ENCODE measurements around the gene CDH23. TPM values are rescaled to one million over a fixed set of nuclear protein-coding genes. Genes with fewer than 3 reads are reported as not detected.
A peak's percentile ranks its signal among the peaks of the same experiment; 100 is the strongest.

CDH23 gene
- total and polyA plus RNA-seq, 10 of the 15 experiments (the other 5 are each of a cell fraction or from before 2014, with no cell fraction given): 0.09 to 0.40 (median 0.15) TPM; not detected in 1

- TF ChIP-seq, protein P1, sequence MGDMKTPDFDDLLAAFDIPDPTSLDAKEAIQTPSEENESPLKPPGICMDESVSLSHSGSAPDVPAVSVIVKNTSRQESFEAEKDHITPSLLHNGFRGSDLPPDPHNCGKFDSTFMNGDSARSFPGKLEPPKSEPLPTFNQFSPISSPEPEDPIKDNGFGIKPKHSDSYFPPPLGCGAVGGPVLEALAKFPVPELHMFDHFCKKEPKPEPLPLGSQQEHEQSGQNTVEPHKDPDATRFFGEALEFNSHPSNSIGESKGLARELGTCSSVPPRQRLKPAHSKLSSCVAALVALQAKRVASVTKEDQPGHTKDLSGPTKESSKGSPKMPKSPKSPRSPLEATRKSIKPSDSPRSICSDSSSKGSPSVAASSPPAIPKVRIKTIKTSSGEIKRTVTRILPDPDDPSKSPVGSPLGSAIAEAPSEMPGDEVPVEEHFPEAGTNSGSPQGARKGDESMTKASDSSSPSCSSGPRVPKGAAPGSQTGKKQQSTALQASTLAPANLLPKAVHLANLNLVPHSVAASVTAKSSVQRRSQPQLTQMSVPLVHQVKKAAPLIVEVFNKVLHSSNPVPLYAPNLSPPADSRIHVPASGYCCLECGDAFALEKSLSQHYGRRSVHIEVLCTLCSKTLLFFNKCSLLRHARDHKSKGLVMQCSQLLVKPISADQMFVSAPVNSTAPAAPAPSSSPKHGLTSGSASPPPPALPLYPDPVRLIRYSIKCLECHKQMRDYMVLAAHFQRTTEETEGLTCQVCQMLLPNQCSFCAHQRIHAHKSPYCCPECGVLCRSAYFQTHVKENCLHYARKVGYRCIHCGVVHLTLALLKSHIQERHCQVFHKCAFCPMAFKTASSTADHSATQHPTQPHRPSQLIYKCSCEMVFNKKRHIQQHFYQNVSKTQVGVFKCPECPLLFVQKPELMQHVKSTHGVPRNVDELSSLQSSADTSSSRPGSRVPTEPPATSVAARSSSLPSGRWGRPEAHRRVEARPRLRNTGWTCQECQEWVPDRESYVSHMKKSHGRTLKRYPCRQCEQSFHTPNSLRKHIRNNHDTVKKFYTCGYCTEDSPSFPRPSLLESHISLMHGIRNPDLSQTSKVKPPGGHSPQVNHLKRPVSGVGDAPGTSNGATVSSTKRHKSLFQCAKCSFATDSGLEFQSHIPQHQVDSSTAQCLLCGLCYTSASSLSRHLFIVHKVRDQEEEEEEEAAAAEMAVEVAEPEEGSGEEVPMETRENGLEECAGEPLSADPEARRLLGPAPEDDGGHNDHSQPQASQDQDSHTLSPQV (IDR thresholded peaks at IDR 0.05): no peak
- no peak for TF ChIP-seq KAT2A (conservative IDR thresholded peaks at IDR 0.05; ENCODE audit: control insufficient read depth, low read depth, low read length)
- no peak for TF ChIP-seq SUZ12 (IDR thresholded peaks at IDR 0.05; ENCODE audit: unreplicated experiment)
- TF ChIP-seq RAD21 (IDR thresholded peaks at IDR 0.05; ENCODE audit: insufficient read depth, low read depth, low read length): no peak
- no peak for TF ChIP-seq FOXK2 (IDR thresholded peaks at IDR 0.05)
- TF ChIP-seq YBX1 (IDR thresholded peaks at IDR 0.05): no peak
Measured at GRCh38 chr10:71666639-71667386, 270.1 kb downstream of the CDH23 start (continued).

- Histone ChIP-seq H3K4me3 (peak overlapping the region; percentile 4; the same call in 1 of the 2 replicates), H4K20me1 (ENCODE audit: control insufficient read depth, insufficient read depth) (no peaks in the 10 kb centered on the region), H3K9ac (ENCODE audit: control insufficient read depth, insufficient read depth, low read length) (no peak overlapping the region; the same call in 1 of the 2 replicates), H3K9me3 (replicated peaks; ENCODE audit: control insufficient read depth, insufficient read depth, low read length) (no peaks in the 10 kb centered on the region), H3K36me3 (ENCODE audit: control insufficient read depth in 2 of 2, insufficient read depth in 2 of 2, low read length in 1 of 2) (no peaks in the 10 kb centered on the region), H2AFZ (ENCODE audit: control insufficient read depth, low read depth, low read length) (peak overlapping the region; percentile 86), H3K27me3 (replicated peaks in 1 of 2; ENCODE audit: control insufficient read depth in 2 of 2, insufficient read depth in 2 of 2, low read length in 1 of 2) (no peaks in the 10 kb centered on the region; a peak in 1 of 4 replicates), H3K79me2 (ENCODE audit: control insufficient read depth, insufficient read depth, low read length) (no peaks in the 10 kb centered on the region), H3K4me1 (ENCODE audit: control insufficient read depth, insufficient read depth, low read length) (peaks cover 17% of the 10 kb centered on the region), H3K4me2 (ENCODE audit: control insufficient read depth, insufficient read depth) (peak overlapping the region; percentile 38; the same call in 1 of the 2 replicates), H3K27ac (ENCODE audit: control insufficient read depth, insufficient read depth) (no peak overlapping the region; the same call in 1 of the 2 replicates)
- no TSS peak for BruUV-seq (replicated peaks)
- in situ Hi-C loops (cut with MboI): no loop called here
- peak; percentile 88 for FAIRE-seq
- peak; percentile 46 for ATAC-seq
- TF ChIP-seq CHD2 (IDR thresholded peaks at IDR 0.05; ENCODE audit: borderline replicate concordance, low read depth, low read length) (0 out of 2 replicates have a peak, but pooled peaks have one; percentile 24), ZNF207 (IDR thresholded peaks at IDR 0.05; ENCODE audit: borderline replicate concordance) (no peak), IKZF2 (IDR thresholded peaks at IDR 0.05) (peak in 1 of 2 experiments; percentile 10; a peak in 1 of 4 replicates)
- WGBS (ENCODE audit: insufficient coverage, insufficient replicate concordance, low lambda C conversion rate, missing lambda C conversion rate): 0% methylated on average over 3 of the region's 5 CpGs
- ChIA-PET RAD21 (ENCODE audit: unreplicated experiment) (interaction anchor here (1.0 to 1.6 kb wide), 4 partner anchors 26 to 97 kb away, joined by 3 to 5 read pairs (median 4); no protein-coding TSS in a partner anchor), SMC1A (ENCODE audit: uncharacterized antibody, unreplicated experiment) (interaction anchor here (0.5 to 1.8 kb wide), 3 partner anchors 27 to 160 kb away, joined by 5 to 6 read pairs (median 6); no protein-coding TSS in a partner anchor), POLR2A (no interaction called here), CTCF (interaction anchor here (1.7 to 2.5 kb wide), 3 partner anchors 27 to 41 kb away, joined by 8 to 14 read pairs (median 10); no protein-coding TSS in a partner anchor)
- peak; percentile 25 for DNase-seq (ENCODE audit: low read depth, low spot score)
- intact Hi-C loops (cut with micrococcal nuclease; ENCODE audit: unreplicated experiment): no loop called here
Measured at GRCh38 chr10:71667387-71667752, 270.6 kb downstream of the CDH23 start.

All from GM12878 (cell line).